Thyroid gland (tissue), 4 donors: Measurements from ENCODE around the gene SGPP2. TPM values are rescaled to one million over a fixed set of nuclear protein-coding genes. Genes with fewer than 3 reads are reported as not detected.

Experiments
- DNase-seq, 2 donors: peaks; one replicate each; pipeline ENCODE4 v3.0.0-alpha.2; 2019
- H3K27ac ChIP-seq, 3 donors: fragments of 200-600 bp; sonication (generic); 1 replicate in 2 of 3; 2 replicates in 1 of 3; pipeline ENCODE4 v1.5.1; 2016 to 2019; ENCODE audit warnings: mild to moderate bottlenecking in 1 of 3, moderate library complexity in 1 of 3
- H3K27me3 ChIP-seq: fragments of 200-600 bp; sonication (generic); one replicate; pipeline ENCODE4 v1.5.1; 2019
- H3K36me3 ChIP-seq, 2 donors: fragments of 200-600 bp; sonication (generic); one replicate each; pipeline ENCODE4 v1.5.1; 2016 to 2019
- H3K4me1 ChIP-seq, 2 donors: fragments of 200-600 bp; sonication (generic); one replicate each; pipeline ENCODE4 v1.5.1; 2017 to 2019
- H3K4me3 ChIP-seq, 3 donors: fragments of 200-600 bp; sonication (generic); replicated peaks in 1 of 3; 1 replicate in 2 of 3; 2 replicates in 1 of 3; pipeline ENCODE4 v1.5.1; 2016; ENCODE audit warnings: mild to moderate bottlenecking in 1 of 3
- H3K9me3 ChIP-seq: fragments of 200-600 bp; sonication (generic); one replicate; pipeline ENCODE4 v1.5.1; 2017
- CTCF ChIP-seq, 6 experiments: fragments of 200-600 bp in 3 of 6; fragments of 450-650 bp in 3 of 6; sonication (generic) in 3 of 6; IDR thresholded peaks; one replicate each; pipeline ENCODE4 v1.5.1; 2016 to 2019; ENCODE audit warnings: antibody characterized with exemption in 6 of 6, mild to moderate bottlenecking in 2 of 6, inconsistent platforms in 1 of 6, moderate library complexity in 1 of 6
- POLR2A ChIP-seq, 2 donors: fragments of 450-650 bp; IDR thresholded peaks; one replicate each; pipeline ENCODE4 v1.6.1; 2017; ENCODE audit warnings: antibody characterized with exemption in 2 of 2, mild to moderate bottlenecking in 2 of 2, moderate library complexity in 1 of 2
- WGBS, 2 donors: methylation state at CpG; one replicate each; pipeline ENCODE4 v1.1.5; 2017; 5-methylcytosine and 5-hydroxymethylcytosine counted together
- intact Hi-C: fragments of 100-400 bp; cut with DNase I; formaldehyde crosslinking; loops from one replicate; pipeline ENCODE4 v1.15.1; 2023
- total RNA-seq, 4 donors: library from RNA; depleted of rRNA; stranded (reverse); fragments of >200 nt; gene quantifications; one replicate each; pipeline ENCODE4 v1.2.3, GENCODE V29; 2016

SGPP2 gene
- total RNA-seq, 4 donors from 2014 or later: 33.7 to 53.7 (median 46.6) TPM

- Histone ChIP-seq H3K36me3 (no peaks in the 10 kb centered on the region), H3K4me1 (peaks cover 7 to 21% of the 10 kb centered on the region in 2 donors), H3K27me3 (no peaks in the 10 kb centered on the region), H3K4me3 (peak overlapping the region; percentile 14 to 69 (median 55)), H3K9me3 (no peaks in the 10 kb centered on the region), H3K27ac (peak overlapping the region; percentile 67 to 89 (median 86))
- intact Hi-C loops: no loop called here
- TF ChIP-seq CTCF (IDR thresholded peaks at IDR 0.05) (no peak), POLR2A (IDR thresholded peaks at IDR 0.05) (peak in 1 of 2 donors; percentile 43)
- DNase-seq: peak; percentile 44 to 54
- 4 to 11% methylated on average over 18 to 51 of the region's 74 CpGs for WGBS, 2 donors
Measured at GRCh38 chr2:222424729-222425671, 657 bp downstream of the SGPP2 start.

- Histone ChIP-seq H3K27me3 (no peaks in the 10 kb centered on the region), H3K4me3 (no peak overlapping the region), H3K36me3 (no peaks in the 10 kb centered on the region), H3K4me1 (peaks cover 7 to 21% of the 10 kb centered on the region in 2 donors), H3K27ac (peak overlapping the region; percentile 67 to 89 (median 86)), H3K9me3 (no peaks in the 10 kb centered on the region)
- 34 to 54% methylated on average over 3 of the region's 3 CpGs for WGBS, 2 donors
- DNase-seq: peak; percentile 56 to 61
- intact Hi-C loops: no loop called here
- TF ChIP-seq POLR2A (IDR thresholded peaks at IDR 0.05) (peak in 1 of 2 donors; percentile 43), CTCF (IDR thresholded peaks at IDR 0.05) (no peak)
Measured at GRCh38 chr2:222427646-222428301, 3.4 kb downstream of the SGPP2 start.

GRCh38 chr2:222430071-222430470 lies 5.7 kb downstream of the SGPP2 start:
- WGBS, 2 donors: 87 to 89% methylated on average over 3 of the region's 3 CpGs
- intact Hi-C loops: no loop called here
- no peaks in the 10 kb centered on the region for H3K9me3 ChIP-seq

GRCh38 chr2:222430681-222431080 lies 6.3 kb downstream of the SGPP2 start:
- Histone ChIP-seq H3K27me3 (no peaks in the 10 kb centered on the region), H3K27ac (no peak overlapping the region), H3K4me1 (peaks cover 13 to 30% of the 10 kb centered on the region in 2 donors), H3K9me3 (no peaks in the 10 kb centered on the region), H3K4me3 (no peak overlapping the region), H3K36me3 (no peaks in the 10 kb centered on the region)
- DNase-seq: no peak
- intact Hi-C loops: no loop called here
- TF ChIP-seq POLR2A (IDR thresholded peaks at IDR 0.05) (no peak), CTCF (IDR thresholded peaks at IDR 0.05) (no peak)

More at GRCh38 chr2:222430071-222430470, 5.7 kb downstream of the SGPP2 start:
- no peak overlapping the region for H3K27ac ChIP-seq
- peaks cover 13 to 32% of the 10 kb centered on the region in 2 donors for H3K4me1 ChIP-seq
- DNase-seq: no peak
- H3K4me3 ChIP-seq: no peak overlapping the region
- no peaks in the 10 kb centered on the region for H3K36me3 ChIP-seq
- H3K27me3 ChIP-seq: no peaks in the 10 kb centered on the region
- TF ChIP-seq POLR2A (IDR thresholded peaks at IDR 0.05): no peak
- no peak for TF ChIP-seq CTCF (IDR thresholded peaks at IDR 0.05)
